Fibroblast of skin of left biceps (primary cell): Measurements from ENCODE around the gene HBQ1.
"Not testable (repeated sequence)": the region's sequence is repeated elsewhere in the genome, so short reads cannot be mapped to it uniquely, and the experiment has no call there.

Experiments used
- DNase-seq, 2 experiments: peaks; one replicate each; pipeline ENCODE4 v3.0.0-alpha.2; 2013; ENCODE audit warnings: low read depth in 2 of 2

The HBQ1 gene

DNA sequence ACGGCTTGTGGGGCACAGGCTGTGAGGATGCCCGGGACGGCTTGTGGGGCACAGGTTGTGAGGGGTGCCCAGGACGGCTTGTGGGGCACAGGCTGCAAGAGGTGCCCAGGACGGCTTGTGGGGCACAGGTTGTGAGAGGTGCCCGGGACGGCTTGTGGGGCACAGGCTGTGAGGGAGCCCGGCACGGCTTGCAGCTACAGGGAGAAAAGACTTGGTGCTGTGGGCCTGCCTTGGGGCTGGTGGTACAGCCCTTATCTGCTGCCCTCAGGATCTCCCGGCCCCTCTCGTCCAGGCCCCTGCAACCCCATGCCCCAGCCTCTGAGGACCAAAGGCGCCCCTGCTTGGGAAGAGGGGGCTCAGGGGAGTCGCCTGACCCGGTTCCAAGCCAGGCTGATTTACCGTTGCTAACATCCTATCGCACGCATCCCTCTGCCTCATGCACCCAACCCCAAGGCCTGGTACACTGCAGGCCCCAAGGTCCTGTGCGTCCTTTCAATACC lies 19.5 kb upstream of the HBQ1 start:
- no peak for DNase-seq

DNA sequence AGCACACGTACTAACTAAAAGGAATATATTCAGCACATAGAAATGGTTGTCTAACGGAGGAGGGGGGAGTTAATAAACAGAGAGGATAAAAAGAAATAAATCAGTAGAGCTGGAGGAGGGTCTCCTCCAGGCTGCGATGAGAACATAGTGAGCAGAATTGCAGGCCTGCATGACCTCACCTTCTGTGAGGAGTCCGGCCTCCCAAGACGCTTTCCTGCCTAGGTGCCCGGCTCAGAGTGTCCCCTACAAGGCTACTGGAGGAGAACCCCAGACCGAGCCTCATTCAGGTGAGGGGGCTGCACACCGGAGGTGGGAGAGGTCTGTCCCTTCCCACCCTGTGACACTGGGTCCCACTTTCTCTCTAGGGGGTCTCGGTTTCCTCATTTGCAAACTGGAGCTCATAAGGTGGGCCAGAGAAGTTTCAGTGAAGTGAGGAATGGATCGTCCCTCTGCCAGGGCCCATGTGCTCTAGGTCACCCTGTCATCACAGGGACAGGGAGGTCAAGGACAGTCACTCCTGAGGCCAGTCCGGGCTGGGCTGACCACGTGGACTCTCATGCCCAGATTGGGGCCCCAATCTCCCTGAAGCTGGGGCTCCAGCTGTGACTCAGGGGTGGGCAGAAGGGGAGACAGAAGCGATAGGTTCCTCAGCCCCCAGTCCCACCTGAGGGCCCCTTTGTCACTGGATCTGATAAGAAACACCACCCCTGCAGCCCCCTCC lies 17.8 kb upstream of the HBQ1 start:
- DNase-seq = no peak

- DNase-seq = not testable (repeated sequence)
Observed at GRCh38 chr16:163139-163538, 17.1 kb upstream of the HBQ1 start.

GRCh38 chr16:163696-164095 lies 16.6 kb upstream of the HBQ1 start:
- not testable (repeated sequence) for DNase-seq

GRCh38 chr16:164134-164823 lies 16.0 kb upstream of the HBQ1 start:
- DNase-seq = not testable (repeated sequence)

DNA sequence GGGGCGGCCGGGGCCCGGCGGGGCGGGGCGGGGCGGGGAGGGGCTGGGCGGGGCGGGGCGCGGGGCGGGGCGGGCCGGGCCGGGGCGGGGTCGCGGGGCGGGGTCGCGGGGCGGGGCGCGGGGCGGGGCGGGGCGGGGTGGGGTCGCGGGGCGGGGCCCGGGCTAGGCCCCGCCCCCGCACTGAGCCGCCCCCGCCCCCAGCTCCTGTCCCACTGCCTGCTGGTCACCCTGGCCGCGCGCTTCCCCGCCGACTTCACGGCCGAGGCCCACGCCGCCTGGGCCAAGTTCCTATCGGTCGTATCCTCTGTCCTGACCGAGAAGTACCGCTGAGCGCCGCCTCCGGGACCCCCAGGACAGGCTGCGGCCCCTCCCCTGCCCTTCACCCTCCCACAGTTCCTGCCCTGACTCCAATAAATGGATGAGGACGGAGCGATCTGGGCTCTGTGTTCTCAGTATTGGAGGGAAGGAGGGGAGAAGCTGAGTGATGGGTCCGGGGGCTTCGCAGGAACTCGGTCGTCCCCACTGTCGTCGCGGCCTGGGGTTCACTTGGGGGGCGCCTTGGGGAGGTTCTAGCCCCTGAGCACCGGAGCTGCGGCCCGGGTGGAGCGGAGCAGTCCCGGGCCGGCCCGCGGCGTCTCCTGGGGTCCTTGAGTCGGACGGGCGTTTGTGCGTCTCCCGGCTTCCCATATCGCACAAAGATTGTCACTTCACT lies 15.3 kb upstream of the HBQ1 start:
- no peak for DNase-seq

- DNase-seq = no peak
Observed at GRCh38 chr16:165539-166374, 14.5 kb upstream of the HBQ1 start, which contains the start of gene HBM. HBM (plus strand) TSS chr16:165978; CDS start chr16:165998, 20 bp downstream.

- DNase-seq = no peak
Observed at GRCh38 chr16:166375-167121, 13.7 kb upstream of the HBQ1 start.

DNA sequence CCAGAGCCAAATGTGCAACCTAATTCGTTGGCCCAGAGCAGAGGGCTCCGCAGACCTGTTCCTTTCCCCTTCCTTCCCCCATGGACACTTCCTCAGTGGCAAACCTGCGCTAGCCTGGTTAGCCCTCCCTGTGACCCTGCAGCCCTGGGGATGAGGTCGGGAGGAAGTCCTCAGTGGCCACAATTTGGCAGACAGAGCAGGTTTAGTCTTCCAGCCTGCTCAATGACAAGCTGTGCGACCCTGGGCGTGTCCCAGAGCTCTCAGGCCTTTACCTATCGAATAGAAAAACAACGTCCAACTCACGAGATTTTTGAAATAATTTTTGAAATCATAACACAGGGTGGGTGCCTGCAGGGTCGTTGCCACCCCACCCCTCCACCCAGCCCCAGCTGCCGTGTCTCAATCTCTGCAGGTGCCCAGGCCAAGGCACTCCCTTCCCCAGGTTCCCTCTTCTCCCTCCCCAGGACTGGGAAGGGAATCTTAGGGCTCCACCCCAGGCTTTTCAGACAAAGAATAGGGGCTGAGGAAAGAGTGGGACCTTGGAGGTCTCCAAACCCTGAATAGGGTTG lies 13.1 kb upstream of the HBQ1 start:
- DNase-seq = no peak

DNA sequence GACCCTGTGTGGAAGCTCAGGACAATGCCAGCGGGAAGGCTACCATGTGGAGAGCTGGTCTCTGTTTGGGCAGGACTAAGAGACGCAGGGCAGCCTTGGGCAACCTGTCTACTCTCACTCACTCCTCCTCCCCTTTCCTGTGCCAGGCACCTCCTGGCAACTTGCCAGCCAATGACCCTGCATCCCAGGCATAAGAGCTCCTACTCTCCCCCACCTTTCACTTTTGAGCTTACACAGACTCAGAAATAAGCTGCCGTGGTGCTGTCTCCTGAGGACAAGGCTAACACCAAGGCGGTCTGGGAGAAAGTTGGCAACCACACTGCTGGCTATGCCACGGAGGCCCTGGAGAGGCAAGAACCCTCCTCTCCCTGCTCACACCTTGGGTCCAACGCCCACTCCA lies 11.8 kb upstream of the HBQ1 start:
- no peak for DNase-seq

GRCh38 chr16:169014-169413 lies 11.2 kb upstream of the HBQ1 start:
- no peak for DNase-seq

DNA sequence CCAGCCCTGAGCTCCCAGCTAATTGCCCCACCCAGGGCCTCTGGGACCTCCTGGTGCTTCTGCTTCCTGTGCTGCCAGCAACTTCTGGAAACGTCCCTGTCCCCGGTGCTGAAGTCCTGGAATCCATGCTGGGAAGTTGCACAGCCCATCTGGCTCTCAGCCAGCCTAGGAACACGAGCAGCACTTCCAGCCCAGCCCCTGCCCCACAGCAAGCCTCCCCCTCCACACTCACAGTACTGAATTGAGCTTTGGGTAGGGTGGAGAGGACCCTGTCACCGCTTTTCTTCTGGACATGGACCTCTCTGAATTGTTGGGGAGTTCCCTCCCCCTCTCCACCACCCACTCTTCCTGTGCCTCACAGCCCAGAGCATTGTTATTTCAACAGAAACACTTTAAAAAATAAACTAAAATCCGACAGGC lies 10.2 kb upstream of the HBQ1 start:
- DNase-seq = not testable (repeated sequence)

DNA sequence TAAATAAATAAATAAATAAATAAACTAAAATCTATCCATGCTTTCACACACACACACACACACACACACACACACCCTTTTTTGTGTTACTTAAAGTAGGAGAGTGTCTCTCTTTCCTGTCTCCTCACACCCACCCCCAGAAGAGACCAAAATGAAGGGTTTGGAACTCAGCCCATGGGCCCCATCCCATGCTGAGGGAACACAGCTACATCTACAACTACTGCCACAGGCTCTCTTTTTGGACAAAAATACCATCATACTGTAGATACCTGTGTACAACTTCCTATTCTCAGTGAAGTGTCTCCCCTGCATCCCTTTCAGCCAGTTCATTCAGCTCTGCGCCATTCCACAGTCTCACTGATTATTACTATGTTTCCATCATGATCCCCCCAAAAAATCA lies 9.5 kb upstream of the HBQ1 start:
- DNase-seq = no peak

DNA sequence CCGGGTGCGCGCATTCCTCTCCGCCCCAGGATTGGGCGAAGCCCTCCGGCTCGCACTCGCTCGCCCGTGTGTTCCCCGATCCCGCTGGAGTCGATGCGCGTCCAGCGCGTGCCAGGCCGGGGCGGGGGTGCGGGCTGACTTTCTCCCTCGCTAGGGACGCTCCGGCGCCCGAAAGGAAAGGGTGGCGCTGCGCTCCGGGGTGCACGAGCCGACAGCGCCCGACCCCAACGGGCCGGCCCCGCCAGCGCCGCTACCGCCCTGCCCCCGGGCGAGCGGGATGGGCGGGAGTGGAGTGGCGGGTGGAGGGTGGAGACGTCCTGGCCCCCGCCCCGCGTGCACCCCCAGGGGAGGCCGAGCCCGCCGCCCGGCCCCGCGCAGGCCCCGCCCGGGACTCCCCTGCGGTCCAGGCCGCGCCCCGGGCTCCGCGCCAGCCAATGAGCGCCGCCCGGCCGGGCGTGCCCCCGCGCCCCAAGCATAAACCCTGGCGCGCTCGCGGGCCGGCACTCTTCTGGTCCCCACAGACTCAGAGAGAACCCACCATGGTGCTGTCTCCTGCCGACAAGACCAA lies 7.8 kb upstream of the HBQ1 start, which contains the start of gene HBA2:
HBA2 (plus strand) TSS at position 503 of the 568 bp plus-strand sequence; CDS start at position 540, 37 bp downstream.
- not testable (repeated sequence) for DNase-seq

GRCh38 chr16:173211-173854 lies 6.9 kb upstream of the HBQ1 start:
- DNase-seq = not testable (repeated sequence)

DNA sequence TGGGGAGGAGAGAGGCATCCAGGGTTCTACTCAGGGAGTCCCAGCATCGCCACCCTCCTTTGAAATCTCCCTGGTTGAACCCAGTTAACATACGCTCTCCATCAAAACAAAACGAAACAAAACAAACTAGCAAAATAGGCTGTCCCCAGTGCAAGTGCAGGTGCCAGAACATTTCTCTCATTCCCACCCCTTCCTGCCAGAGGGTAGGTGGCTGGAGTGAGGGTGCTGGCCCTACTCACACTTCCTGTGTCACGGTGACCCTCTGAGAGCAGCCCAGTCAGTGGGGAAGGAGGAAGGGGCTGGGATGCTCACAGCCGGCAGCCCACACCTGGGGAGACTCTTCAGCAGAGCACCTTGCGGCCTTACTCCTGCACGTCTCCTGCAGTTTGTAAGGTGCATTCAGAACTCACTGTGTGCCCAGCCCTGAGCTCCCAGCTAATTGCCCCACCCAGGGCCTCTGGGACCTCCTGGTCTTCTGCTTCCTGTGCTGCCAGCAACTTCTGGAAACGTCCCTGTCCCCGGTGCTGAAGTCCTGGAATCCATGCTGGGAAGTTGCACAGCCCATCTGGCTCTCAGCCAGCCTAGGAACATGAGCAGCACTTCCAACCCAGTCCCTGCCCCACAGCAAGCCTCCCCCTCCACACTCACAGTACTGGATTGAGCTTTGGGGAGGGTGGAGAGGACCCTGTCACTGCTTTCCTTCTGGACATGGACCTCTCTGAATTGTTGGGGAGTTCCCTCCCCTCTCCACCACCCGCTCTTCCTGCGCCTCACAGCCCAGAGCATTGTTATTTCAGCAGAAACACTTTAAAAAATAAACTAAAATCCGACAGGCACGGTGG lies 6.1 kb upstream of the HBQ1 start:
- DNase-seq = not testable (repeated sequence)

DNA sequence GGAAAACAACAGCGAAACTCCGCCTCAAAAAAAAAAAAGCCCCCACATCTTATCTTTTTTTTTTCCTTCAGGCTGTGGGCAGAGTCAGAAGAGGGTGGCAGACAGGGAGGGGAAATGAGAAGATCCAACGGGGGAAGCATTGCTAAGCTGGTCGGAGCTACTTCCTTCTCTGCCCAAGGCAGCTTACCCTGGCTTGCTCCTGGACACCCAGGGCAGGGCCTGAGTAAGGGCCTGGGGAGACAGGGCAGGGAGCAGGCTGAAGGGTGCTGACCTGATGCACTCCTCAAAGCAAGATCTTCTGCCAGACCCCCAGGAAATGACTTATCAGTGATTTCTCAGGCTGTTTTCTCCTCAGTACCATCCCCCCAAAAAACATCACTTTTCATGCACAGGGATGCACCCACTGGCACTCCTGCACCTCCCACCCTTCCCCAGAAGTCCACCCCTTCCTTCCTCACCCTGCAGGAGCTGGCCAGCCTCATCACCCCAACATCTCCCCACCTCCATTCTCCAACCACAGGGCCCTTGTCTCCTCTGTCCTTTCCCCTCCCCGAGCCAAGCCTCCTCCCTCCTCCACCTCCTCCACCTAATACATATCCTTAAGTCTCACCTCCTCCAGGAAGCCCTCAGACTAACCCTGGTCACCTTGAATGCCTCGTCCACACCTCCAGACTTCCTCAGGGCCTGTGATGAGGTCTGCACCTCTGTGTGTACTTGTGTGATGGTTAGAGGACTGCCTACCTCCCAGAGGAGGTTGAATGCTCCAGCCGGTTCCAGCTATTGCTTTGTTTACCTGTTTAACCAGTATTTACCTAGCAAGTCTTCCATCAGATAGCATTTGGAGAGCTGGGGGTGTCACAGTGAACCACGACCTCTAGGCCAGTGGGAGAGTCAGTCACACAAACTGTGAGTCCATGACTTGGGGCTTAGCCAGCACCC lies 5.0 kb upstream of the HBQ1 start:
- DNase-seq = no peak
